Measurements from ENCODE around the gene KLHL17. TPM values are rescaled to one million over a fixed set of nuclear protein-coding genes. Genes with fewer than 3 reads are reported as not detected.

Gene KLHL17
- total and polyA plus RNA-seq, 9 of the 15 experiments (the other 6 are each of a cell fraction or from before 2014, with no cell fraction given): 0.14 to 84.8 (median 13.0) TPM

DNA sequence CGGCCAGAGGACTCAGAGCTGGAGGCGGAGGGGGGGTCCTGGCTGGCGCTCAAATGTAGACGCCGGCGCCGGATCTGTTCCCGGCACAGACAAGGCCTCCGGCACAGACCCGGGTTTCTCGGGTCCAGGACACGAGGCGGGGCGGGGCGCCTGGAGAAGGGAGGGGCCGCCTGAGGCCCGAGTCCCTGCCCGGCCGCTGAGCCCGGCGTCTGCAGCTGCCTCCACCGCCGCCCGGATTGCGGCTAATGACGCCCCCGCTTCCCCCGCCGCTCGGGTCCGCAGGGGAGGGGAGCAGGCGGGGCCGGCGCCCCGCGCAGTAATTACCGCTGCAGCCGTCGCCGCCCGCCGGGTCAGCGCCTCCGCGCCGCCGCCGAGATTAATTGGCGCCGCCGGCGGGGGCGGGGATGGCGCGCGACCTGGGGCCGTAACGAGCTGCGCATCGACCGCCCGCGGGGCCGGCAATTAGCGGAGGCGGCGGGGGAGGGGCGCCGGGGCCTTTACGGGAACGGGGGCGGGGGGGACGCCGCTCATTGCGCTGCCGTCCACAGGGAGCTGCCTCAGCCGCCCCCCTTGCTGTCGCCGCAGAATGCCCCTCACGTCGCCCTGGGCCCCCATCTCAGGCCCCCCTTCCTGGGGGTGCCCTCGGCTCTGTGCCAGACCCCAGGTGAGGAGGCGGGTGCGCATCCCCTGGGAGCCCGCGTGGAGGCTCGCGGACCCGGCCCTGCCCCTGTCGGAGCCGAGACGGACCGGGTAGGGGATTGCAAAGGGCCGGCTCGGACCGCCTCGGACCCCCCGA is 18.6 kb upstream of the KLHL17 start (continued):
- TF ChIP-seq, protein P1, sequence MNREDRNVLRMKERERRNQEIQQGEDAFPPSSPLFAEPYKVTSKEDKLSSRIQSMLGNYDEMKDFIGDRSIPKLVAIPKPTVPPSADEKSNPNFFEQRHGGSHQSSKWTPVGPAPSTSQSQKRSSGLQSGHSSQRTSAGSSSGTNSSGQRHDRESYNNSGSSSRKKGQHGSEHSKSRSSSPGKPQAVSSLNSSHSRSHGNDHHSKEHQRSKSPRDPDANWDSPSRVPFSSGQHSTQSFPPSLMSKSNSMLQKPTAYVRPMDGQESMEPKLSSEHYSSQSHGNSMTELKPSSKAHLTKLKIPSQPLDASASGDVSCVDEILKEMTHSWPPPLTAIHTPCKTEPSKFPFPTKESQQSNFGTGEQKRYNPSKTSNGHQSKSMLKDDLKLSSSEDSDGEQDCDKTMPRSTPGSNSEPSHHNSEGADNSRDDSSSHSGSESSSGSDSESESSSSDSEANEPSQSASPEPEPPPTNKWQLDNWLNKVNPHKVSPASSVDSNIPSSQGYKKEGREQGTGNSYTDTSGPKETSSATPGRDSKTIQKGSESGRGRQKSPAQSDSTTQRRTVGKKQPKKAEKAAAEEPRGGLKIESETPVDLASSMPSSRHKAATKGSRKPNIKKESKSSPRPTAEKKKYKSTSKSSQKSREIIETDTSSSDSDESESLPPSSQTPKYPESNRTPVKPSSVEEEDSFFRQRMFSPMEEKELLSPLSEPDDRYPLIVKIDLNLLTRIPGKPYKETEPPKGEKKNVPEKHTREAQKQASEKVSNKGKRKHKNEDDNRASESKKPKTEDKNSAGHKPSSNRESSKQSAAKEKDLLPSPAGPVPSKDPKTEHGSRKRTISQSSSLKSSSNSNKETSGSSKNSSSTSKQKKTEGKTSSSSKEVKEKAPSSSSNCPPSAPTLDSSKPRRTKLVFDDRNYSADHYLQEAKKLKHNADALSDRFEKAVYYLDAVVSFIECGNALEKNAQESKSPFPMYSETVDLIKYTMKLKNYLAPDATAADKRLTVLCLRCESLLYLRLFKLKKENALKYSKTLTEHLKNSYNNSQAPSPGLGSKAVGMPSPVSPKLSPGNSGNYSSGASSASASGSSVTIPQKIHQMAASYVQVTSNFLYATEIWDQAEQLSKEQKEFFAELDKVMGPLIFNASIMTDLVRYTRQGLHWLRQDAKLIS (CRISPR knock-in tag; IDR thresholded peaks at IDR 0.05): no peak
- TF ChIP-seq RBM17 (IDR thresholded peaks at IDR 0.05; ENCODE audit: borderline replicate concordance, low read depth, low read length): no peak
- no peak for TF ChIP-seq CREB5 (CRISPR knock-in tag; IDR thresholded peaks at IDR 0.05)
- no peak for TF ChIP-seq HMG20A (CRISPR knock-in tag; conservative IDR thresholded peaks at IDR 0.05)
- TF ChIP-seq NR2C2 (CRISPR knock-in tag; IDR thresholded peaks at IDR 0.05): no peak
- no peak for TF ChIP-seq NR2C2 (tag; IDR thresholded peaks at IDR 0.05)
- no peak for TF ChIP-seq GTF2F1 (IDR thresholded peaks at IDR 0.05; ENCODE audit: low read depth, low read length)
- no peak for TF ChIP-seq ZNF76 (CRISPR knock-in tag; IDR thresholded peaks at IDR 0.05; ENCODE audit: borderline replicate concordance)
- no peak for TF ChIP-seq ELF1 (tag; IDR thresholded peaks at IDR 0.05)
- TF ChIP-seq GTF2E2 (tag; IDR thresholded peaks at IDR 0.05): no peak
- TF ChIP-seq GABPB2 (CRISPR knock-in tag; conservative IDR thresholded peaks at IDR 0.05): no peak
- peak; percentile 17 for TF ChIP-seq TAF1 (IDR thresholded peaks at IDR 0.05; ENCODE audit: control insufficient read depth, extremely low read depth, insufficient read depth, low read length, severe bottlenecking)
- TF ChIP-seq, protein P2, sequence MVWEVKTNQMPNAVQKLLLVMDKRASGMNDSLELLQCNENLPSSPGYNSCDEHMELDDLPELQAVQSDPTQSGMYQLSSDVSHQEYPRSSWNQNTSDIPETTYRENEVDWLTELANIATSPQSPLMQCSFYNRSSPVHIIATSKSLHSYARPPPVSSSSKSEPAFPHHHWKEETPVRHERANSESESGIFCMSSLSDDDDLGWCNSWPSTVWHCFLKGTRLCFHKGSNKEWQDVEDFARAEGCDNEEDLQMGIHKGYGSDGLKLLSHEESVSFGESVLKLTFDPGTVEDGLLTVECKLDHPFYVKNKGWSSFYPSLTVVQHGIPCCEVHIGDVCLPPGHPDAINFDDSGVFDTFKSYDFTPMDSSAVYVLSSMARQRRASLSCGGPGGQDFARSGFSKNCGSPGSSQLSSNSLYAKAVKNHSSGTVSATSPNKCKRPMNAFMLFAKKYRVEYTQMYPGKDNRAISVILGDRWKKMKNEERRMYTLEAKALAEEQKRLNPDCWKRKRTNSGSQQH (CRISPR knock-in tag; IDR thresholded peaks at IDR 0.05): no peak
- TF ChIP-seq ZBED1 (IDR thresholded peaks at IDR 0.05): no peak
- no peak for TF ChIP-seq HIVEP1 (CRISPR knock-in tag; IDR thresholded peaks at IDR 0.05)
- TF ChIP-seq GATAD2B (IDR thresholded peaks at IDR 0.05; ENCODE audit: borderline replicate concordance): peak; percentile 89
- TF ChIP-seq HNRNPH1 (optimal IDR thresholded peaks at IDR 0.05; ENCODE audit: low read depth, low read length): no peak
- TF ChIP-seq GATA2 (CRISPR knock-in tag; IDR thresholded peaks at IDR 0.05): no peak
- TF ChIP-seq SMAD1 (IDR thresholded peaks at IDR 0.05; ENCODE audit: low read depth, low read length, partially characterized antibody): no peak
- TF ChIP-seq RBM14 (IDR thresholded peaks at IDR 0.05; ENCODE audit: borderline replicate concordance, insufficient read depth, low read depth, low read length): no peak
- TF ChIP-seq ZNF316 (IDR thresholded peaks at IDR 0.05): no peak
- no peak for TF ChIP-seq ELF2 (CRISPR knock-in tag; IDR thresholded peaks at IDR 0.05)
